Nephron (organoid): Measurements from ENCODE around the gene CRISPLD2.

Experiments used
- H3K27ac Mint-ChIP-seq, 3 experiments: 2 replicates each; pipeline ENCODE4 v1.8.0; 2020; ENCODE audit warnings: mixed read lengths in 3 of 3, mild to moderate bottlenecking in 2 of 3, moderate library complexity in 1 of 3
- H3K27me3 Mint-ChIP-seq: 2 replicates; pipeline ENCODE4 v1.8.0; 2021; ENCODE audit warnings: low read depth, mild to moderate bottlenecking, moderate library complexity, mixed read lengths
- H3K36me3 Mint-ChIP-seq: 2 replicates; pipeline ENCODE4 v1.8.0; 2020; ENCODE audit warnings: low read depth, mixed read lengths
- H3K4me1 Mint-ChIP-seq: 2 replicates; pipeline ENCODE4 v1.8.0; 2020; ENCODE audit warnings: mixed read lengths
- H3K4me3 Mint-ChIP-seq, 3 experiments: 2 replicates each; pipeline ENCODE4 v1.8.0; 2020; ENCODE audit warnings: mild to moderate bottlenecking in 3 of 3, mixed read lengths in 3 of 3, moderate library complexity in 2 of 3
- H3K9me3 Mint-ChIP-seq: 2 replicates; pipeline ENCODE4 v1.8.0; 2020; ENCODE audit warnings: mixed read lengths
- TF ChIP-seq, protein P1 (sequence below), 3 experiments: fragments of 200-600 bp; sonication (generic); IDR thresholded peaks; one replicate each; pipeline ENCODE4 v1.5.0; 2021; ENCODE audit warnings: antibody characterized with exemption in 3 of 3; ENCODE audit not compliant: unreplicated experiment in 3 of 3

The CRISPLD2 gene

DNA sequence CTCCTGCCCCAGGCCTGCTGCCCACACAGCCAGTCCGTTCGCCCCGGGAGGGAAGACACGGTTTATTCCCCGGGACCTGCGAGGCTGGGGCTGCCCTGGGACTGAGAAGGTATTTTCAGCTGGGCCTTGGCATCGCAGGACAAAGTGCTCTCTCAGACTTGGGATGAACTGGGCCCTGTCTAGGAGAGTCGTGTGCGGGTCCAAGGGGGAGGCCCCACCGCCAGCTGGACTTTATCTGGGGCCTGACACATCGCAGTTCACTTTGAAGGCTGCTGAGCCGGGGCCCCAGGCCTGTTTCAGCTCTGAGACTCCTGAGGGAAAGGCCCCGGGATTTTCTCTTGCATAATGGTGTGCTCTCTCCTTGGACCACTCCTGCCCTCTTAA lies 6.8 kb downstream of the CRISPLD2 start:
- Mint-ChIP-seq H3K4me1 (peaks cover 45% of the 10 kb centered on the region), H3K4me3 (no peak overlapping the region), H3K27me3 (peaks cover 26% of the 10 kb centered on the region), H3K27ac (peak overlapping the region; percentile 41 to 82 (median 75)), H3K9me3 (no peaks in the 10 kb centered on the region), H3K36me3 (no peaks in the 10 kb centered on the region)
- TF ChIP-seq, protein P1, sequence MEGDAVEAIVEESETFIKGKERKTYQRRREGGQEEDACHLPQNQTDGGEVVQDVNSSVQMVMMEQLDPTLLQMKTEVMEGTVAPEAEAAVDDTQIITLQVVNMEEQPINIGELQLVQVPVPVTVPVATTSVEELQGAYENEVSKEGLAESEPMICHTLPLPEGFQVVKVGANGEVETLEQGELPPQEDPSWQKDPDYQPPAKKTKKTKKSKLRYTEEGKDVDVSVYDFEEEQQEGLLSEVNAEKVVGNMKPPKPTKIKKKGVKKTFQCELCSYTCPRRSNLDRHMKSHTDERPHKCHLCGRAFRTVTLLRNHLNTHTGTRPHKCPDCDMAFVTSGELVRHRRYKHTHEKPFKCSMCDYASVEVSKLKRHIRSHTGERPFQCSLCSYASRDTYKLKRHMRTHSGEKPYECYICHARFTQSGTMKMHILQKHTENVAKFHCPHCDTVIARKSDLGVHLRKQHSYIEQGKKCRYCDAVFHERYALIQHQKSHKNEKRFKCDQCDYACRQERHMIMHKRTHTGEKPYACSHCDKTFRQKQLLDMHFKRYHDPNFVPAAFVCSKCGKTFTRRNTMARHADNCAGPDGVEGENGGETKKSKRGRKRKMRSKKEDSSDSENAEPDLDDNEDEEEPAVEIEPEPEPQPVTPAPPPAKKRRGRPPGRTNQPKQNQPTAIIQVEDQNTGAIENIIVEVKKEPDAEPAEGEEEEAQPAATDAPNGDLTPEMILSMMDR (IDR thresholded peaks at IDR 0.05; ENCODE audit: unreplicated experiment in 3 of 3) = no peak

DNA sequence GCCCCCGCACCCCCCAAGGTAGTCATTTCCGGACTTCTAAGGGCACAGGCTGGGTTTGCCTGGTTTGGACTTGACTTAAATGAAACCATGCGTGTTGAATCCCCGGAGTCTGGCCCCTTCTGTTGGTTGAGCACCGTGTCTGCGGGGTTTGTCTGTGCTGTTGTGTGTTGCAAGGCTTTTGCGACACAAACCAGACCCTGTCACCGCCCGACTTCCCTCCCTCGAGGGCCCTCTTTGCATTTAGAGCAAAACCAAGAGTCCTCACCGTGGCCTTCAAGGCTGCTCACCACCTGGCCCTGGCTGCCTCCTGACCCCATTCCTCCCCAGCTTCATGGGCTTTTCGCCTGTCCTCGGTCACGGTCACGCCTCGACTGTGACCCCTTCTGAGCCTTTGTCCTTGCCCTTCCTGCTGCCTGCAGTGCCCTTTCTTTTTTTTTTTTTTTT lies 7.4 kb downstream of the CRISPLD2 start:
- Mint-ChIP-seq H3K36me3 (no peaks in the 10 kb centered on the region), H3K27me3 (peaks cover 20% of the 10 kb centered on the region), H3K4me3 (peak overlapping the region in 1 of 3 experiments; percentile 21), H3K27ac (peak overlapping the region; percentile 41 to 82 (median 75)), H3K9me3 (no peaks in the 10 kb centered on the region), H3K4me1 (peaks cover 42% of the 10 kb centered on the region)
- TF ChIP-seq, protein P1 (IDR thresholded peaks at IDR 0.05; ENCODE audit: unreplicated experiment in 3 of 3) = no peak

DNA sequence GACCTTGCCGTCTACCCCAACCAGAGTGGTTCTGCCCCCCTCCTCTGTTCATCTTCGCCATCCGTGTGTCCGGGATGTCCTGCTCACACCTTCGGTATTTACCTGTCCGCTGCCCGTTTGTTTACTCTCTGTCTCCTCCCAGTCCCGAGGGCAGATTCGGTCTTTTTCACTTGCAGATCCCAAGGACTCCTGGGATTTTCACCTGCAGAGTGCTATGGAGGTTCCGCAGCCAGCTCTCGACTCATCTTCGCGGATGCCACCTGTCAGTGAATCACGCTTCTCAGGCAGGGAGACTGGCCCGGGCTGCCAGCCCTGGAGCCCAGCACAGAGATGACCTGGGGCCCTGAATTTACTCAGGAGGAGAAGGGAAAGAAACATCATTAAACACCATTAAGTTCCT lies 8.1 kb downstream of the CRISPLD2 start:
- no peaks in the 10 kb centered on the region for H3K36me3 Mint-ChIP-seq
- H3K4me3 Mint-ChIP-seq = peak overlapping the region in 2 of 3 experiments; percentile 20 to 56
- peak overlapping the region; percentile 52 to 75 (median 63) for H3K27ac Mint-ChIP-seq
- peaks cover 17% of the 10 kb centered on the region for H3K27me3 Mint-ChIP-seq
- TF ChIP-seq, protein P1 (IDR thresholded peaks at IDR 0.05; ENCODE audit: unreplicated experiment in 3 of 3) = no peak
- H3K9me3 Mint-ChIP-seq = no peaks in the 10 kb centered on the region
- H3K4me1 Mint-ChIP-seq = peaks cover 40% of the 10 kb centered on the region

DNA sequence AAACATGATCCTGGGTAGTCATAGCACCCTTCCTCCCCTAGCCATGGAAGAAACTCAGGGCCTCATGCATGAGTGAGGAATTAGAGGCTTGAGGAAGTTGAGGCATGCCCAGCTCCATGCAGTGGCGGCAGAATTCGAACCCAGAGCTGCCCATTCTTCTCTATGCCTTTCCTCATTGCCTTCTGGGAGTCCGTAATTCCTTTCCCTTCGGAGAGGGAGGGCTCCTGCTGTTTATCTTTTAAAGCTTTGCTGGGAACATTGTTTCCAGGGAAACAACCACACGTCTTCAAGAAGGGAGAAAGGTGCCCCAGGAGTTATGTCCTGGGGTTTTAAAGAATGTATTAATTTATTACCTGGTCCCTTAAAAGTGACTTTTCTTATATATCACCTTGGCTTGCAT lies 8.5 kb downstream of the CRISPLD2 start:
- Mint-ChIP-seq H3K4me3 (no peak overlapping the region), H3K27me3 (peaks cover 14% of the 10 kb centered on the region), H3K27ac (peak overlapping the region; percentile 52 to 75 (median 63)), H3K36me3 (no peaks in the 10 kb centered on the region), H3K9me3 (no peaks in the 10 kb centered on the region), H3K4me1 (peaks cover 41% of the 10 kb centered on the region)
- TF ChIP-seq, protein P1 (IDR thresholded peaks at IDR 0.05; ENCODE audit: unreplicated experiment in 3 of 3) = no peak

DNA sequence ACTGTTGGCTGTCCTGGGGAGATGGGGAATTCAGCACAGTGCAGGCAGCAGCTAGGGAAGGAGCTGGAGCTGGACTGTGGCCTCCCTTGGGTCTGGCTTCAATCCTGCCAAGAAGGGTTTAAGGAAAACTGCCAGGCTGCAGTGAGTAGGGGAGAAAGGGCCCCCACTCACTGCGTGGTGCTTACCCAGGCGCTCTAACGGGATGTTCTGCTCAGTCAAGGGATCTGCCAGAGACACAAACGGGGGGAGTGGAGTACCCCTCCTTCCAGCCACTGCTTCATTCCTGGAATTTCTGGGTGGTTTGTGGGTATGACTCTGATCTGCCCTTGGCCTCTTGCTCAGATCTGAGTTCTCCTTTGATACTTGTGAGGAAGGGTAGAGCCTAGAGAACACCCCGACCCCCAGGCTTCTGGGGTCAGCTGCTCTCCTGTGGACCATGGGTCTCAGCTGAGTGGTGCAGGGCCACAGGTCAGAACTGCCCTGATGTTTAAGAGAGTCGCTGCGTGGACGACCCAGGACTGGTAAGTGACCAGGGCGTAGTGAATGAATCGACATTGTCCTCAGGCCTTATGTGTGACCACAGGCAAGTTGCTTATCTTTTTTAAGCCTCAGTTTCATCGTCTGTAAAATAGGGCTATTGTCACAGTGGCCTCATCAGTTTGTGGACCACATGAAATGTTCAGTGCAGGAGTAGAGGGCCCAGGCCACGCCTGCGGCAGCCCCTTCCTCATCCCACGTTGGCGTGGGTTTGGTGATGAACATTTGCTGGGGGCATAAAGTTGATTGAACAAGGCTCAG lies 9.6 kb downstream of the CRISPLD2 start:
- Mint-ChIP-seq H3K4me3 (no peak overlapping the region), H3K9me3 (no peaks in the 10 kb centered on the region), H3K27ac (peak overlapping the region in 2 of 3 experiments; percentile 52 to 75), H3K27me3 (peaks cover 9% of the 10 kb centered on the region), H3K4me1 (peaks cover 45% of the 10 kb centered on the region), H3K36me3 (no peaks in the 10 kb centered on the region)
- TF ChIP-seq, protein P1 (IDR thresholded peaks at IDR 0.05; ENCODE audit: unreplicated experiment in 3 of 3) = no peak
